Breast epithelium (tissue), 3 donors: ENCODE measurements around the gene ESRRA.
A peak's percentile ranks its signal among the peaks of the same experiment; 100 is the strongest.

ENCODE experiments used
- CTCF ChIP-seq, 3 donors: fragments of 450-650 bp; IDR thresholded peaks; one replicate each; pipeline ENCODE4 v1.5.1; 2016 to 2017; ENCODE audit warnings: antibody characterized with exemption in 3 of 3, mild to moderate bottlenecking in 3 of 3, moderate library complexity in 3 of 3
- POLR2AphosphoS5 ChIP-seq, 3 donors: sonication (generic); formaldehyde crosslinking; IDR thresholded peaks; one replicate each; pipeline ENCODE4 v1.6.1; 2017; ENCODE audit warnings: antibody characterized with exemption in 3 of 3

DNA sequence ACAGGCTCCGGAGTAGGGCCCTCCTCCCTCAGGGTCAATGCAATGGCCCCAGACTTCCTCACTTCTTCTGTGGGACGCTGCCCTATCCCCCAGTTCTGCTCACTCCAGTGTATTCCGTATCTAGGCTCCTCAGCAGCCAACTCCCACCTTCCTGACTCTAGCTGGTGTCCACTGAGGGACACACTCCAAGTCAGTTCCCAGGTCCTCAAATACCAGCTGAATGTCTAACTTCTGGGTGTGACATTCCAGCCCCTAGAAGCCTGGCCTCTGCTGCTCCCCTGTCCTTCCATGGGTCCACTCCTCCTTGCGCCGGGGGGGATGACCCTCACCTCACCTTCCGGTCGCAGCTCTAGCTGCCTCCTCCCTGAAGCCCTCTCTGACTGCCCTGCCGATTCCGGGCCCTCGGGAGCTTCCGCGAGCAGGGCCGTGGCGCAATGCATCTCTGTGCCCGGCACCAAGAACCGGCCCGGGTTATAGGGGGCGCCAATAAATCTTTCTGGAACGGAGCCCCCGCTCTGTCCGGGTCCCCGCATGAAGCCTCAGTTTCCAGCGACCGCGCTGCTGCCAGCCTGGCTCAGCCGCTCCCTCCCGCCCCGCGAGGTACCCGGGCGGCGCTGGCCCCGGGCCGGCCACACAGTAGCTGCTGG, 36.3 kb upstream of the ESRRA start:
- TF ChIP-seq POLR2AphosphoS5 (IDR thresholded peaks at IDR 0.05), result peak in 1 of 3 donors; percentile 55
- no peak for TF ChIP-seq CTCF (IDR thresholded peaks at IDR 0.05)
